Breast epithelium (tissue), 3 donors: ENCODE data around the gene ABHD6.

Experiments
- POLR2A ChIP-seq: fragments of 450-650 bp; IDR thresholded peaks from one replicate; pipeline ENCODE4 v1.6.1; 2016; ENCODE audit warnings: antibody characterized with exemption, mild to moderate bottlenecking, moderate library complexity
- POLR2AphosphoS5 ChIP-seq, 3 donors: sonication (generic); formaldehyde crosslinking; IDR thresholded peaks; one replicate each; pipeline ENCODE4 v1.6.1; 2017; ENCODE audit warnings: antibody characterized with exemption in 3 of 3
- TF ChIP-seq, protein P1 (sequence below), 3 donors: fragments of 450-650 bp; IDR thresholded peaks; one replicate each; pipeline ENCODE4 v1.5.1; 2016 to 2017; ENCODE audit warnings: antibody characterized with exemption in 3 of 3, mild to moderate bottlenecking in 3 of 3, moderate library complexity in 3 of 3

DNA sequence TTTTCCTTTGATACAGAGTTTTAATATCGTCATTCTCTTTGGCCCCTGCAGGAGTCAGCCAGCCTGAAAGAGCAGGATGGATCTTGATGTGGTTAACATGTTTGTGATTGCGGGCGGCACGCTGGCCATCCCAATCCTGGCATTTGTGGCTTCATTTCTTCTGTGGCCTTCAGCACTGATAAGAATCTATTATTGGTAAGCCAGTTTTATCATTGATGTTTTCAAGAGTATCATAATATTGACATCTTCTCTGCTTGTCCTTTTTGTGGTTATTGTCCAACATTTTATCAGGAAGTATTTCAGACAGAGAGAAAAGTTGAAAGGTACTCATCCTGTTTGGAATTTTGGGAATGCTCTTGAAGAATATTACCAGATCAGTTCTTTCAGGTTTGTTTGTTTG is 18.9 kb downstream of the ABHD6 start:
- TF ChIP-seq, protein P1, sequence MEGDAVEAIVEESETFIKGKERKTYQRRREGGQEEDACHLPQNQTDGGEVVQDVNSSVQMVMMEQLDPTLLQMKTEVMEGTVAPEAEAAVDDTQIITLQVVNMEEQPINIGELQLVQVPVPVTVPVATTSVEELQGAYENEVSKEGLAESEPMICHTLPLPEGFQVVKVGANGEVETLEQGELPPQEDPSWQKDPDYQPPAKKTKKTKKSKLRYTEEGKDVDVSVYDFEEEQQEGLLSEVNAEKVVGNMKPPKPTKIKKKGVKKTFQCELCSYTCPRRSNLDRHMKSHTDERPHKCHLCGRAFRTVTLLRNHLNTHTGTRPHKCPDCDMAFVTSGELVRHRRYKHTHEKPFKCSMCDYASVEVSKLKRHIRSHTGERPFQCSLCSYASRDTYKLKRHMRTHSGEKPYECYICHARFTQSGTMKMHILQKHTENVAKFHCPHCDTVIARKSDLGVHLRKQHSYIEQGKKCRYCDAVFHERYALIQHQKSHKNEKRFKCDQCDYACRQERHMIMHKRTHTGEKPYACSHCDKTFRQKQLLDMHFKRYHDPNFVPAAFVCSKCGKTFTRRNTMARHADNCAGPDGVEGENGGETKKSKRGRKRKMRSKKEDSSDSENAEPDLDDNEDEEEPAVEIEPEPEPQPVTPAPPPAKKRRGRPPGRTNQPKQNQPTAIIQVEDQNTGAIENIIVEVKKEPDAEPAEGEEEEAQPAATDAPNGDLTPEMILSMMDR (IDR thresholded peaks at IDR 0.05): no peak
- TF ChIP-seq POLR2AphosphoS5 (IDR thresholded peaks at IDR 0.05) (no peak), POLR2A (no peak)
